HG03521 (cell line): ENCODE results near the gene VPREB3.
A peak's percentile ranks its signal among the peaks of the same experiment; 100 is the strongest.

Experiments
- ATAC-seq: cut with Tn5 transposase; IDR thresholded peaks from one replicate; pipeline ENCODE4 v1.9.1; 2021; ENCODE audit warnings: mild to moderate bottlenecking, moderate library complexity; ENCODE audit not compliant: unreplicated experiment

Gene VPREB3

GRCh38 chr22:23767673-23768548 lies 13.7 kb upstream of the VPREB3 start, which contains the start of gene CHCHD10:
TSS of gene CHCHD10 (minus strand) at chr22:23767972. CDS start at chr22:23767874, 98 bp downstream.
- ATAC-seq, result peak; percentile 54

DNA sequence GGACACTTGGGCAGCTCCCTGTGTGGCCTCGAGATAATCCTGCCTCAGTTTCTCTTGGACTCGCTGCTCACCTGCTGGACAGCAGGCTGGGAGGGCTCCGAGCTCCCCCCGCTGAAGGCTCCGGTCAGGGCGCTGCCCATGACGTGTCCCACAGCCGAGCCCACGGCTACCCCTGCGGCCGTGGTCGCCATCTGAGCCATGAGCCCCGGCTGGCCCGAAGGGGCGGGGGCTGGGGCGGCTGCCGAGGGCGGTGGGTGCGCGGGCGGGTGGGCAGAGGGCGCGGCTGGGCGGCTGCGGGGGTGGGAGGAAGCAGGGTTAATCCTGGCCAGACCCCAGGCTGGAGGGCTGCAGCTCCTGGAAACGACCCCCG lies 13.1 kb upstream of the VPREB3 start:
- ATAC-seq, result no peak

DNA sequence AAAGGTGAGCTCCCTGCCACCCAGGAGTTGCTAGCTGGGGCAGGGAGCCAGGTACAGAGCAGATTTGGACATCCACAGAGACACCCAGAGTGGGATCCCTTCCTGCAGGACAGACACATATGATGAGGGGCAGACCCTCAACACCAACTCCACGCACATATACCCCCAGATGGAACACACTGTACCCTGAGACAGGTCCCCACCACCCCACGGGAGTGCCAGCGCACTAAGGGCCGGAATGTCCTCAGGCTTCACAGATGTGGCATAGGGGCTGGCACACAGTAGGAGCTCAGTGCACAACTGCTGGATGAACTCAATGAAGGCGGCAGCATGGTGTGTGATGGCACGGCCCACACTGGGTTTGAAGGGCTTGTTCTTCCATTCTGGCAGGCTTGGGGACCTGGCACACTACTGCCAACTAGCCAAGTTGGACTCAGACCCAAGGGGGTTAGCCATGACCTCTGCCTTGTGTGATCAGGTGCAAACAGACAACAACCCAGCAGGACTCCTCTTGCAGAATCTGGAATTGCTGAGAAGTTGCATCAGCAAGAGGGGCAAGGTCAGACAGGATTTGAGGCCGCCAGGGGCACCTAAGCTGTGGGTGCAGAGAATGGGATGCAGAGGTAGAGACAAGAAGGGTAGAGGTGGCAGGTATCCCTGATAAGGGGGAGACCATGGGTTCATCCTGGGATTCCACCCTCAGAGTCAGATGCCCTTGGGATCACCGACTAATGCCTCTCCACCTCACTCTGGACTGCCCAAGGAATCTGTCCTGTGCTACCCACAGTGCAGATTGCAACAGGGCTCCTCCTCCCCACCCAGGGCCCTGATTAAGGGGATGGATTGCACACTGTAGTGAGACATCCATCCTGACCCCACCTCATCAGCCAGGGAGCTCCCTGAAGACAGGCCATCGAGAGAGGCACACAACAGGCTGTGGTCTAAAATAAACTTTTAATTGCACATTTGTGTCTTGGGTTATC lies 11.0 kb upstream of the VPREB3 start:
- no peak for ATAC-seq

- no peak for ATAC-seq
These were observed 9.7 kb upstream of the VPREB3 start for GRCh38 chr22:23763954-23764353.

DNA sequence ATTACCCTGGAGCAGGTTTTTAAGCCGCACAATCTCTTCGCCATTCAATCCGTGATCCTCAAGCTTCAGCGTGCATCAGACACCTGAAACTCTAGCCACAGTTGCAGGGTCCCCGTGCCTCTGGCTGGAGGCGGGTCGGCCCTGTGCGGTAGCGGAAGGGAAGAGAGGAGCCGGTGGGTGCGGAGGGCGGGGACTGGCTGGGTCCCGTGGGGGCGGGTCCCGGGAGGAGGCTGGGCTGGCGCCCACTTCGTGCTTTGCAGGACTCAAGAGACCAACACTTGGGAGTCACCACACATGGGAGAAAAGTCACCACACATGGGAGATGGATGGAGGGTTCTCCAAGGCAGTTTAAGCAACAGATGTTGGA lies 9.3 kb upstream of the VPREB3 start:
- ATAC-seq, result no peak

DNA sequence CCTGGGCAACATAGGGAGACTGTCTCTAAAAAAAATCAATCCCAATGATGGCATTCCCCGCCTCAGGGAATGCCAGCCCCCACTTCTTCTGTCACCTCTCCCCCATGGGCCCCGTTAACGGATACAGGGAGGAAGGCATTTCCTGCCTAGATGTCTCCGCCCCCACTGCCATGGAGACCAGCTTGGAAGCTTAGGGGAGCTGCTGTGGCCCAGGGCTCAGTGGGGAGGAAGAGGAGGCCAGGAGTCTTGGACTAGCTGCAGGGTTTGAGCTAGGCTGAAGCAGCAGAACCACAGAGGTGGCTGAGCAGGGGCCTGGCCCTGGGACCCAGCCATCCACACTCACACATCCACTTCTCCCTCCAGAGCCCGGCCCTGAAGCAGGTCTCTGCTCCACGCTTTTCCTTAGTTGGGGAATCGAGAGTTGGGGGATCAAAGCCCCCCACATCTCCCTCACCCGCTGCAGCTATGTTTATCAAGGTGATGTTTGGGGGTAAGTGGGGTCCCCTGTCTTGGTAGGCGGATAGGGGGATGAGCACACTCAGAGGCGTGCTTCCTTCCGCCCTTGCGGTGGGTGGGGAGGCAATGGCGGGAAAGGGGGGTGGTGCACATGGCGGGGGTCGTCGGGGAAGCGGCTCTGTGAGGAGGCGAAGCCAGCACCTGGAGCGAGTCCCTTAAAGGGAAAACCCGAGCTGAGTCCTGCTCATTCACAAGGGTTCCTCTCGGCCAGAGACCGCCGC lies 8.8 kb upstream of the VPREB3 start, which contains the start of gene C22orf15:
C22orf15 (plus strand) TSS at position 149 of the 737 bp plus-strand sequence; CDS start at position 466, 317 bp downstream.
- no peak for ATAC-seq

GRCh38 chr22:23760056-23760455 lies 5.8 kb upstream of the VPREB3 start:
- ATAC-seq, result no peak

DNA sequence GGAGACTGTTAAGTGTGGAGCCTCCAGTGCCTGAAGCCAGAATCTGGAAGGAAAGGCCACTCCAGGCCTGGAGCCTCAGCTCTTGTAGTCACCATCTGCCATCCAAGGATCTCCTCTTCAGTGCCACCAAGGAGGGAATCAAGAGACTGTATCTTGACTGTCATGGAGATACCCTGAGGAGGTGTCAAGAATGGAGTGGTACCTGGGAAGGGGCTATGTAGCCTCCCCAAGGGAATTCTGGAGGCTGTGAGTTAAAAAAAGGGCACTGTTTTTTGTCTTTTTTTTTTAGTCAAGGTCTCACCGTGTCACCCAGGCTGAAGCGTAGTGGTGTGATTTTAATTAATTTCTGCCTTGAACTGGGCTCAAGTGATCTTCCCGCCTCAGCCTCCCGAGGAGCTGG lies 5.3 kb upstream of the VPREB3 start:
- ATAC-seq, result no peak

DNA sequence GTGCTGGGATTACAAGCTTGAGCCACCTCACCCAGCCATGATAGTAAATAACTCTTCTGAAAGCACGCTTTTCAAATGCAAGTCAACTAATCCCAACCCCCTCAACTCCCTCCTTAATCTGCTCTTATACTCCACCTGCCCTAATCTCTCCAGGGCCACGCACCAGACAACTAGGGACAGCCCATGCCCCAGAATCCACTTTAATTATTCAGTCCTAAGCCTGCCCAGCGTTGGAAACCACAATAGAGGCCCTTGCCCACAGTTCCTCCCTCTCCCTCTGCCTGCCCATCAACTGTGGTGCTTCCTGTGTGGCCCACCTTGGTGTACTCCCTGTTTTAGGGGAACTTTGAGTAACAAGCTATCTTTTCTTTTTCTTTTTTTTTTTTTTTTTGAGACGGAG lies 2.7 kb upstream of the VPREB3 start:
- no peak for ATAC-seq

GRCh38 chr22:23755711-23756110 lies 1.5 kb upstream of the VPREB3 start:
- no peak for ATAC-seq

DNA sequence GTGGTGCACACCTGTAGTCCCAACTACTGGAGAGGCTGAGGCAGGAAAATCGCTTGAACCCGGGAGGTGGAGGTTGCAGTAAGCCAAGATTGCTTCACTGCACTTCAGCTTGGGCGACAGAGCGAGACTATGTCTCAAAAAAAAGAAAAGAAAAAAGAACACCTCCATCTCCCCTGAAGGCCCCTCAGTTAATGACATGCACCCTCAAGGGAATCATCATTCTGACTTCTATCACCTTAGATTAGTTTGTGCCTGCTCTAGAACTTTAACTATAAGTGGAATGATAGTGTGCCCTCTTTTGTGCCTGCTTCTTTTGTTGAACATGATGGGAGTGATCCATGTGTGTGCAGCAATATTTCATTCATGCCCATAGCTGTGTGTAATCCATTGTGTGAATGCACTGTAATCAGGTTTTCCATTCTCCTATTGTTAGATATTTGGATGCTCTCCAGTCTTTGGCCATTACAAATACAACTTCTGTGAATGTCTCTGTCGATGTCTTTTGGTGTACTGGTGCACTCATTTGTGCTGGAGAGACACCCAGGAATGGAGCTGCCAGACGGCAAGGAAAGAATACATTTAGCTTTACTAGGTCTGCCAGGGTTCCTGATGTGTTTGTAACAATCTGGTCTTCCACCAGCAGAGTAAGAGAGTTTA lies 883 bp upstream of the VPREB3 start:
- ATAC-seq, result no peak

DNA sequence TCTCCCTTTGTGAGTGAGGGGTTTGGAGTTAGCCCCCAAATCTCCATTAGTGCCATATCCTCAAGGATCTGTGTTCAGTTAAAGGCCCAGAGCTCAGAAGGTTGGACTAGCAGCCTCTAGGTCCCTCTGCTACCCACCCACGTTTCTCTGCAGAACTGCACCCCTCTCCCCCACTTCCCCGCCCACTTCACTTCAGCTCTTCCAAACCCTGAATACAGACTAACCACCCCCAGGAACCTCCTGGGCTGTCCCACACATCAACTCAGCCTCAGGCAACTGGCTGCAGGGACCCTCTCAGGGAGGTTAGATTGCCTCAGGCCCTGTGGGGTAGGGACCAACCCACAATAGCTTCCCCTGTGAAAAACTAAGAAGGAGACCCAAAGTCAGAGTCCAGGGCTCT lies 840 bp downstream of the VPREB3 start:
- ATAC-seq, result no peak

- no peak for ATAC-seq
These were observed 1.5 kb downstream of the VPREB3 start for GRCh38 chr22:23752750-23753149.

DNA sequence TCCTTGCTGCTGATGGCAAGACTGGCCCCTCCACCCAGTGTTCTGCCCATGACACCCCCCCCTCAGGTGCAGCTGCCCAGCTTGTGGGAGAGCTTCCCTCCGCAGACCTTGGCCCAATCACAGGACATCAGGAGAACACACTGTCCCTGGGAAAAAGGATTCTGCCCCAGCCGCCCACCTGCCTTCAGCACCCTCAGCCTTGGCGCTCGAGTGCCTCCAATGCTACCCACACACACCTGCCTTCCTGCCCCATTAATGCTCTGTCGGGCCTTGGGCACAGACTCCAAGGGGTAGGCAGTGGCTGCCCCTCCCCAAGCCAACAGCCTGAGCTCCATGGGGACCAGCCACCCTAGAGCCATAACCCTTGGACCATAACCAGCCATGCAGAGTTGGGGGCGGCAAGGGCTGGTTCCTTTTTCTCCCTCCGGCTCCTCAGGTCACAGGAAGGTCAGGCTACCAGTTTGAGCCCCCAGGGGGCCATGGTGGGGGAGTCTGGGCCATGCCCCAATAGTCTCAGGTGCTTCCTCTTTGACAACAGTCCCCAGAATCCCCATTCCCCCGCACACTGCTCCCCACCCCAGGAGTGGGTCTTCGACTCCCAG lies 2.0 kb downstream of the VPREB3 start:
- no peak for ATAC-seq

GRCh38 chr22:23751441-23751996 lies 2.7 kb downstream of the VPREB3 start:
- ATAC-seq, result peak; percentile 17

- ATAC-seq, result peak; percentile 77
These were observed 3.3 kb downstream of the VPREB3 start, which contains the start of gene ZNF70 for GRCh38 chr22:23750714-23751440. TSS of gene ZNF70 (minus strand) at chr22:23751112. CDS start at chr22:23745140, 5,972 bp downstream.

DNA sequence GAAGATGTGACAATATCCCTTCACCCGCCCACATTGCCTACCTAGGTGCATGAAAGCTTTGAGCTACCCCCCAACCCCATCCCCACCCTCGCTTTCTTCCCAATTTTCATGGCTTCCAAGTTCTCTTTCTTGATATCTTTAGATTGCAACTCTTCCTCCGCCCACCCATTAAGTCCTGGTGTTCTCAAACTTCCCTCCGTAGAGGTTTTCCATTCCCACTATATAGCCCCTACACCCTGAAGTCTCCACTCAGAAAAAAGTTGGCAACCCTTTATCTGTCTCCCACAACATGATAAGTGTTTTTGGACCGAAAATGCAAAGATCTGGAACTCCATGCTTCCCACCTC lies 3.9 kb downstream of the VPREB3 start:
- no peak for ATAC-seq

GRCh38 chr22:23749841-23750301 lies 4.4 kb downstream of the VPREB3 start:
- ATAC-seq, result no peak

GRCh38 chr22:23745791-23746190 lies 8.4 kb downstream of the VPREB3 start:
- ATAC-seq, result no peak
